Neural cell (in vitro differentiated cells): ENCODE results near the gene NPR2. TPM values are rescaled to one million over a fixed set of nuclear protein-coding genes. Genes with fewer than 3 reads are reported as not detected.

Experiments
- H2AFZ ChIP-seq: fragments of 200-600, 300-800 bp; sonication (generic), shearing (Covaris generic); 2 replicates; pipeline ENCODE4 v1.6.0; 2014; ENCODE audit warnings: low read depth, mild to moderate bottlenecking, antibody characterized with exemption, low read length, moderate library complexity
- H3F3A ChIP-seq: fragments of 200-600 bp; shearing (Covaris generic); 2 replicates; pipeline ENCODE4 v1.6.1; 2016; ENCODE audit warnings: mild to moderate bottlenecking, moderate library complexity, mixed read lengths, antibody characterized with exemption, low read length; ENCODE audit not compliant: insufficient read depth, poor library complexity, severe bottlenecking
- H3K27ac ChIP-seq: fragments of 200-600, 300-800 bp; sonication (generic), shearing (Covaris generic); 2 replicates; pipeline ENCODE4 v1.5.1; 2014; ENCODE audit warnings: mild to moderate bottlenecking, low read length, moderate library complexity
- H3K27me3 ChIP-seq: fragments of 300-800, 200-600 bp; sonication (generic), shearing (Covaris generic); 2 replicates; pipeline ENCODE4 v1.6.0; 2014; ENCODE audit warnings: mild to moderate bottlenecking, low read depth, low read length, moderate library complexity; ENCODE audit not compliant: insufficient read depth
- H3K36me3 ChIP-seq: fragments of 300-800, 200-600 bp; sonication (generic), shearing (Covaris generic); 2 replicates; pipeline ENCODE4 v1.5.1; 2014; ENCODE audit warnings: mild to moderate bottlenecking, antibody characterized with exemption, low read length, moderate library complexity; ENCODE audit not compliant: insufficient read depth
- H3K4me2 ChIP-seq: fragments of 300-800, 200-600 bp; sonication (generic), shearing (Covaris generic); 2 replicates; pipeline ENCODE4 v1.6.0; 2014; ENCODE audit warnings: mild to moderate bottlenecking, low read length
- H3K4me3 ChIP-seq: fragments of 300-800, 200-600 bp; sonication (generic), shearing (Covaris generic); 2 replicates; pipeline ENCODE4 v1.5.1; 2014; ENCODE audit warnings: mild to moderate bottlenecking, low read length, moderate library complexity
- H3K79me2 ChIP-seq: fragments of 200-600 bp; shearing (Covaris generic); replicated peaks from 2 replicates; pipeline ENCODE4 v1.6.0; 2014; ENCODE audit warnings: mild to moderate bottlenecking, low read length, moderate library complexity; ENCODE audit not compliant: insufficient read depth
- H3K9ac ChIP-seq: fragments of 300-800, 200-600 bp; sonication (generic), shearing (Covaris generic); 2 replicates; pipeline ENCODE4 v1.6.1; 2016; ENCODE audit warnings: mild to moderate bottlenecking, low read length, mixed read lengths
- H3K9me2 ChIP-seq: fragments of 200-600 bp; shearing (Covaris generic); 2 replicates; pipeline ENCODE4 v1.6.1; 2016; ENCODE audit warnings: mild to moderate bottlenecking, low read length, mixed read lengths; ENCODE audit not compliant: insufficient read depth
- H3K9me3 ChIP-seq: fragments of 200-600, 300-800 bp; sonication (generic), shearing (Covaris generic); 2 replicates; pipeline ENCODE4 v1.6.1; 2016; ENCODE audit warnings: mild to moderate bottlenecking, mixed run types, low read length, moderate library complexity, mixed read lengths
- H4K20me1 ChIP-seq: fragments of 200-600 bp; shearing (Covaris generic); 2 replicates; pipeline ENCODE4 v1.6.1; 2016; ENCODE audit warnings: mild to moderate bottlenecking, mixed run types; ENCODE audit not compliant: insufficient read depth
- EP300 ChIP-seq: fragments of 450-650 bp; conservative IDR thresholded peaks from 2 replicates; pipeline ENCODE4 v1.6.1; 2014; ENCODE audit warnings: antibody characterized with exemption, mild to moderate bottlenecking, moderate library complexity; ENCODE audit not compliant: poor library complexity, severe bottlenecking
- EZH2 ChIP-seq: fragments of 200-600, 300-800 bp; shearing (Covaris generic), sonication (generic); IDR thresholded peaks from 2 replicates; pipeline ENCODE4 v1.6.1; 2014; ENCODE audit warnings: antibody characterized with exemption, low read length, borderline replicate concordance, mild to moderate bottlenecking; ENCODE audit not compliant: insufficient read depth, poor library complexity, severe bottlenecking
- MXI1 ChIP-seq: fragments of 450-650 bp; conservative IDR thresholded peaks from 2 replicates; pipeline ENCODE4 v1.6.1; 2014; ENCODE audit warnings: antibody characterized with exemption, mild to moderate bottlenecking; ENCODE audit not compliant: poor library complexity, severe bottlenecking
- POLR2AphosphoS5 ChIP-seq: IDR thresholded peaks from 2 replicates; pipeline ENCODE4 v1.6.1; 2012
- RAD21 ChIP-seq: fragments of 450-650 bp; conservative IDR thresholded peaks from 2 replicates; pipeline ENCODE4 v1.6.1; 2014; ENCODE audit warnings: antibody characterized with exemption, mild to moderate bottlenecking, moderate library complexity
- REST ChIP-seq: IDR thresholded peaks from 2 replicates; pipeline ENCODE4 v1.6.1; 2012; ENCODE audit warnings: borderline replicate concordance
- SMC3 ChIP-seq: fragments of 450-650 bp; conservative IDR thresholded peaks from 2 replicates; pipeline ENCODE4 v1.6.1; 2014; ENCODE audit warnings: antibody characterized with exemption, mild to moderate bottlenecking, moderate library complexity; ENCODE audit not compliant: poor library complexity
- TAF1 ChIP-seq: IDR thresholded peaks from 2 replicates; pipeline ENCODE4 v1.6.1; 2012; ENCODE audit warnings: low read depth
- polyA plus RNA-seq: library from polyadenylated mRNA; depleted of rRNA; stranded (reverse); fragments of >200 nt; gene quantifications from 2 replicates; pipeline ENCODE4 v1.2.3, GENCODE V29; 2014
- TF ChIP-seq, protein P1 (sequence below): fragments of 450-650 bp; IDR thresholded peaks from 2 replicates; pipeline ENCODE4 v1.5.1; 2014; ENCODE audit warnings: antibody characterized with exemption, mild to moderate bottlenecking, moderate library complexity; ENCODE audit not compliant: poor library complexity, severe bottlenecking

Gene NPR2
- polyA plus RNA-seq, 1 donor from 2014 or later = 9.6 TPM

DNA sequence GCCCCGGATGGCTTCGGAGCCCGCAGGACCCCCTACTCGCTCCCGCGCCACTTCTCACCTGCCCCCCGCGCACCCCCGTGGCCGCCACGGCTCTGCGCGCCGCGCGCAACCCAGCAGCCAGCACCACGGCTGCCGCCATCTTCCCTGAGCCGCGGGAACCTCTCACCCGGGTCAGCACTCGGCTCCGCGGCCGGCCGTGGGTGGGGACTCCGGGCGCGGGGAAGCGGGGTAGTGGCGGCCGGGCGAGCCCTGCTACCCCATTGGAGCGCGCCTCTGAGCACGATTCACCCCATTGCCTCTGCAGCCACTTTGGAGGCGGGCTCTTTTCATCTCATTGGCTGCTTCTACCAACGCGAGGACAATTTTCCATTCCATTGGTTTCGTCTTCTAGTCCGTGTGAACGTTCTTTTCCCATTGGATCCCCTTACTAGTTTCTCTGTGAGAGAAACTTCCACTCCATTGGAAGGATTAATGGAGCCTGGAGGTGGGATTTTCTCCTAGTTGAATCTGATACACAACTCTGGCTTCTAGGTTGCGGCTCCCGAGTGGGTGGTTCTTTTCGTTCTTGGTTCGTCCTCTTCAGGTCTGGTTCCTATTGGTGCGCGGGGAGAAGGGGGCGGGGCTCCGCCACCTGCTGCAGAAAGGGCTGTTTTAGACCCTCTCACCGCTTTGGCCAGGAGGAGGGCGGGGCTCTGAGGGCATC, 23.6 kb downstream of the NPR2 start, which contains the start of gene HINT2:
HINT2 (minus strand) TSS at position 202 of the 703 bp plus-strand sequence; CDS start at position 139, 63 bp downstream.
- H3K27ac ChIP-seq = peak within 1 kb of the TSS; percentile 94
- H4K20me1 ChIP-seq = no peaks in the 10 kb centered on the region
- peak within 1 kb of the TSS; percentile 81 for H2AFZ ChIP-seq
- no peaks in the 10 kb centered on the region for H3K36me3 ChIP-seq
- peak within 1 kb of the TSS; percentile 93 for H3K9ac ChIP-seq
- peaks cover 4% of the 10 kb centered on the region for H3K79me2 ChIP-seq
- peak within 1 kb of the TSS; percentile 97 for H3K4me3 ChIP-seq
- H3K4me2 ChIP-seq = peak within 1 kb of the TSS; percentile 99
- H3K27me3 ChIP-seq = no peaks in the 10 kb centered on the region
- TF ChIP-seq POLR2AphosphoS5 = peak; percentile 89
- TF ChIP-seq, protein P1, sequence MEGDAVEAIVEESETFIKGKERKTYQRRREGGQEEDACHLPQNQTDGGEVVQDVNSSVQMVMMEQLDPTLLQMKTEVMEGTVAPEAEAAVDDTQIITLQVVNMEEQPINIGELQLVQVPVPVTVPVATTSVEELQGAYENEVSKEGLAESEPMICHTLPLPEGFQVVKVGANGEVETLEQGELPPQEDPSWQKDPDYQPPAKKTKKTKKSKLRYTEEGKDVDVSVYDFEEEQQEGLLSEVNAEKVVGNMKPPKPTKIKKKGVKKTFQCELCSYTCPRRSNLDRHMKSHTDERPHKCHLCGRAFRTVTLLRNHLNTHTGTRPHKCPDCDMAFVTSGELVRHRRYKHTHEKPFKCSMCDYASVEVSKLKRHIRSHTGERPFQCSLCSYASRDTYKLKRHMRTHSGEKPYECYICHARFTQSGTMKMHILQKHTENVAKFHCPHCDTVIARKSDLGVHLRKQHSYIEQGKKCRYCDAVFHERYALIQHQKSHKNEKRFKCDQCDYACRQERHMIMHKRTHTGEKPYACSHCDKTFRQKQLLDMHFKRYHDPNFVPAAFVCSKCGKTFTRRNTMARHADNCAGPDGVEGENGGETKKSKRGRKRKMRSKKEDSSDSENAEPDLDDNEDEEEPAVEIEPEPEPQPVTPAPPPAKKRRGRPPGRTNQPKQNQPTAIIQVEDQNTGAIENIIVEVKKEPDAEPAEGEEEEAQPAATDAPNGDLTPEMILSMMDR = peak; percentile 25
- TF ChIP-seq MXI1 = peak; percentile 75
- peak; percentile 81 for TF ChIP-seq TAF1
- TF ChIP-seq EP300 = peak; percentile 60
- no peak for TF ChIP-seq EZH2
- TF ChIP-seq RAD21 = no peak
- peak; percentile 9 for TF ChIP-seq SMC3
- peak; percentile 84 for TF ChIP-seq REST
- H3K9me3 ChIP-seq = no peaks in the 10 kb centered on the region
- H3K9me2 ChIP-seq = no peaks in the 10 kb centered on the region
- H3F3A ChIP-seq = peaks cover 5% of the 10 kb centered on the region

DNA sequence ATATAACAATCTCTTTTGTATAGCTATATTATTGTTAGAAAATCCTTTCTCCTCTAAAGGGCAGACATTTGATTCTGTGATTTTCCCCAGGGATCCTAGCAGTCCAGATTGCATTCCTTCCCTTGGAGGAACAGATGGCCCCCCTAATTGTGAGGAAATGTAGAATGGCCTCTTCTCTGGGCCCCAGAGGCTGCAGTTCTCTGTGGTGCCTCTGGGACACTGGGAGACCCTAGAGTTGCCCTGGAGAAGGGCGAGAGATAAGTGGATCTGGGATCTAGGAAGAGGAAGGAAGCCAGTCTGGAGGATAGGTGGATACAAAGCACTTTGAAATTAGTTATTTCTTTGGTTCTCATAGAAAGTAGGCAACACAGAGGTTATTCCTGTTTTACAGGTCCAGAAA, 25.3 kb downstream of the NPR2 start:
- Histone ChIP-seq H3K36me3 (no peaks in the 10 kb centered on the region), H3K79me2 (peaks cover 4% of the 10 kb centered on the region), H3K9me3 (no peaks in the 10 kb centered on the region), H3K4me2 (no peak overlapping the region), H4K20me1 (no peaks in the 10 kb centered on the region), H3K9ac (no peak overlapping the region), H3F3A (peaks cover 5% of the 10 kb centered on the region), H3K27me3 (no peaks in the 10 kb centered on the region), H3K9me2 (no peaks in the 10 kb centered on the region), H3K27ac (no peak overlapping the region), H3K4me3 (no peak overlapping the region), H2AFZ (no peak overlapping the region)
- no peak for TF ChIP-seq SMC3
- TF ChIP-seq, protein P1 = peak; percentile 13
